Caco-2 (cell line): Measurements from ENCODE around the gene ZNF555. TPM values are rescaled to one million over a fixed set of nuclear protein-coding genes. Genes with fewer than 3 reads are reported as not detected.

ENCODE experiments used
- BruUV-seq: library from RNA; stranded (reverse); fragments of 400-500 nt; replicated peaks from 2 replicates; lab custom pipeline; 2021; lab: Mats Ljungman, UMichigan
- CTCF ChIA-PET: fragments of 300-600 bp; sonication (Branson Sonifier 250); formaldehyde crosslinking; loops from one replicate; lab custom pipeline; 2022; ENCODE audit warnings: antibody characterized with exemption; lab: Charles Lee
- POLR2A ChIA-PET: fragments of 300-600 bp; sonication (Branson Sonifier 250); formaldehyde crosslinking; loops from one replicate; lab custom pipeline; 2022; ENCODE audit warnings: antibody characterized with exemption; lab: Charles Lee
- DNase-seq, 2 experiments: peaks; one replicate each; pipeline versions ENCODE4 v3.0.0 to v3.0.0-alpha.2; 2020 to 2022
- H3K27me3 ChIP-seq: replicated peaks from 2 replicates; pipeline ENCODE4 v1.6.0; 2011; ENCODE audit warnings: low read length; ENCODE audit not compliant: control insufficient read depth, insufficient read depth
- H3K36me3 ChIP-seq: 2 replicates; pipeline ENCODE4 v1.5.1; 2011; ENCODE audit warnings: low read length; ENCODE audit not compliant: control insufficient read depth, insufficient read depth
- H3K4me1 ChIP-seq: fragments of 250-450 bp; sonication (Bioruptor Pico); 2 replicates; pipeline ENCODE4 v1.5.1; 2020; ENCODE audit warnings: mild to moderate bottlenecking
- H3K4me3 ChIP-seq: 2 replicates; pipeline ENCODE4 v1.5.1; 2011; ENCODE audit warnings: low read depth, mild to moderate bottlenecking, control low read depth, low read length
- H3K9me3 ChIP-seq: fragments of 250-450 bp; sonication (Bioruptor Pico); 2 replicates; pipeline ENCODE4 v1.5.1; 2020; ENCODE audit warnings: mild to moderate bottlenecking, moderate library complexity
- H3K27ac Mint-ChIP-seq: one replicate; pipeline ENCODE4 v1.8.0; 2022; ENCODE audit warnings: mixed read lengths; ENCODE audit not compliant: unreplicated experiment
- H3K27me3 Mint-ChIP-seq: one replicate; pipeline ENCODE4 v1.8.0; 2022; ENCODE audit warnings: mixed read lengths; ENCODE audit not compliant: insufficient read depth, unreplicated experiment
- H3K36me3 Mint-ChIP-seq: one replicate; pipeline ENCODE4 v1.8.0; 2022; ENCODE audit warnings: mild to moderate bottlenecking, mixed read lengths; ENCODE audit not compliant: insufficient read depth, unreplicated experiment
- H3K4me1 Mint-ChIP-seq: one replicate; pipeline ENCODE4 v1.8.0; 2022; ENCODE audit warnings: low read depth, mixed read lengths; ENCODE audit not compliant: unreplicated experiment
- H3K4me3 Mint-ChIP-seq: one replicate; pipeline ENCODE4 v1.8.0; 2022; ENCODE audit warnings: mild to moderate bottlenecking, moderate library complexity, mixed read lengths; ENCODE audit not compliant: unreplicated experiment
- H3K9me3 Mint-ChIP-seq: one replicate; pipeline ENCODE4 v1.8.0; 2022; ENCODE audit warnings: mixed read lengths; ENCODE audit not compliant: unreplicated experiment
- CTCF ChIP-seq, 2 experiments: fragments of 200-600 bp in 1 of 2; IDR thresholded peaks; 1 replicate in 1 of 2; 2 replicates in 1 of 2; pipeline versions ENCODE4 v1.5.1 to v1.8.0; 2011 to 2022; ENCODE audit warnings: antibody characterized with exemption in 1 of 2, control low read depth in 1 of 2, inconsistent platforms in 1 of 2, low read depth in 1 of 2, low read length in 1 of 2, mild to moderate bottlenecking in 1 of 2, moderate library complexity in 1 of 2; ENCODE audit not compliant: insufficient read depth in 1 of 2, severe bottlenecking in 1 of 2, unreplicated experiment in 1 of 2
- intact Hi-C: fragments of 100-400 bp; cut with micrococcal nuclease; formaldehyde crosslinking; loops from one replicate; pipeline ENCODE4 v1.10.0; 2022; ENCODE audit not compliant: unreplicated experiment
- total RNA-seq: library from RNA; stranded (reverse); gene quantifications from 2 replicates; pipeline ENCODE4 v1.2.3, GENCODE V29; 2022

ZNF555 gene
- total RNA-seq, 1 experiment from 2014 or later = 4.7 TPM

- ChIA-PET CTCF (no interaction called here), POLR2A (no interaction called here)
- BruUV-seq = no TSS peak
- Histone ChIP-seq H3K4me1 (no peaks in the 10 kb centered on the region), H3K27me3 (no peaks in the 10 kb centered on the region), H3K9me3 (no peaks in the 10 kb centered on the region), H3K36me3 (peaks cover 6% of the 10 kb centered on the region), H3K4me3 (no peak overlapping the region)
- Mint-ChIP-seq H3K9me3 (no peaks in the 10 kb centered on the region), H3K27me3 (no peaks in the 10 kb centered on the region), H3K36me3 (peaks cover 63% of the 10 kb centered on the region), H3K4me1 (no peaks in the 10 kb centered on the region), H3K4me3 (no peak overlapping the region), H3K27ac (no peak overlapping the region)
- TF ChIP-seq CTCF (IDR thresholded peaks at IDR 0.05; ENCODE audit: insufficient read depth in 1 of 2, low read depth in 1 of 2, low read length in 1 of 2, severe bottlenecking in 1 of 2, unreplicated experiment in 1 of 2) = no peak
- no peak for DNase-seq
- intact Hi-C loops = no loop called here
These were observed 42.5 kb upstream of the ZNF555 start for GRCh38 chr19:2798733-2799132.

GRCh38 chr19:2799273-2800020 lies 41.8 kb upstream of the ZNF555 start:
- H3K36me3 Mint-ChIP-seq = peaks cover 64% of the 10 kb centered on the region
- no TSS peak for BruUV-seq

GRCh38 chr19:2800506-2800905 lies 40.8 kb upstream of the ZNF555 start:
- peaks cover 6% of the 10 kb centered on the region for H3K36me3 ChIP-seq
- Mint-ChIP-seq H3K27ac (no peak overlapping the region), H3K27me3 (no peaks in the 10 kb centered on the region), H3K4me3 (no peak overlapping the region), H3K4me1 (no peaks in the 10 kb centered on the region), H3K9me3 (no peaks in the 10 kb centered on the region), H3K36me3 (peaks cover 60% of the 10 kb centered on the region)
- H3K4me1 ChIP-seq = no peaks in the 10 kb centered on the region
- POLR2A ChIA-PET = no interaction called here
- no peak for DNase-seq
- H3K9me3 ChIP-seq = no peaks in the 10 kb centered on the region
- intact Hi-C loops = no loop called here
- TF ChIP-seq CTCF (IDR thresholded peaks at IDR 0.05; ENCODE audit: insufficient read depth in 1 of 2, low read depth in 1 of 2, low read length in 1 of 2, severe bottlenecking in 1 of 2, unreplicated experiment in 1 of 2) = no peak
- no peaks in the 10 kb centered on the region for H3K27me3 ChIP-seq
- BruUV-seq = no TSS peak
- H3K4me3 ChIP-seq = no peak overlapping the region
- CTCF ChIA-PET = no interaction called here

More at GRCh38 chr19:2799273-2800020, 41.8 kb upstream of the ZNF555 start:
- H3K4me1 ChIP-seq = no peaks in the 10 kb centered on the region
- Mint-ChIP-seq H3K27ac (no peak overlapping the region), H3K27me3 (no peaks in the 10 kb centered on the region), H3K4me3 (no peak overlapping the region), H3K4me1 (no peaks in the 10 kb centered on the region), H3K9me3 (no peaks in the 10 kb centered on the region)
- POLR2A ChIA-PET = interaction anchor here (0.6 kb wide), 1 partner anchor 16 kb away, joined by 7 read pairs; no protein-coding TSS in a partner anchor
- H3K27me3 ChIP-seq = no peaks in the 10 kb centered on the region
- no peak for DNase-seq
- H3K4me3 ChIP-seq = no peak overlapping the region
- peaks cover 6% of the 10 kb centered on the region for H3K36me3 ChIP-seq
- no peak for TF ChIP-seq CTCF (IDR thresholded peaks at IDR 0.05; ENCODE audit: insufficient read depth in 1 of 2, low read depth in 1 of 2, low read length in 1 of 2, severe bottlenecking in 1 of 2, unreplicated experiment in 1 of 2)
- no peaks in the 10 kb centered on the region for H3K9me3 ChIP-seq
- intact Hi-C loops = no loop called here
- CTCF ChIA-PET = interaction anchor here (0.5 kb wide), 1 partner anchor 160 kb away, joined by 5 read pairs; no protein-coding TSS in a partner anchor
